MM.1S (cell line): ENCODE results near the gene MEA1.

Experiments used
- DNase-seq: peaks from one replicate; pipeline ENCODE4 v3.0.0-alpha.2; 2015
- H2AFZ ChIP-seq: fragments of 300-600 bp; sonication (generic); 2 replicates; pipeline ENCODE4 v1.6.0; 2016; ENCODE audit warnings: antibody characterized with exemption, low read length
- H3F3A ChIP-seq: fragments of 300-600 bp; sonication (generic); 2 replicates; pipeline ENCODE4 v1.6.1; 2016; ENCODE audit warnings: mild to moderate bottlenecking, antibody characterized with exemption, low read length, moderate library complexity, mixed read lengths; ENCODE audit not compliant: insufficient read depth
- H3K27ac ChIP-seq: fragments of 300-600 bp; sonication (generic); 2 replicates; pipeline ENCODE4 v1.5.1; 2016; ENCODE audit warnings: mild to moderate bottlenecking, low read length
- H3K27me3 ChIP-seq: fragments of 300-600 bp; sonication (generic); replicated peaks from 2 replicates; pipeline ENCODE4 v1.6.0; 2016; ENCODE audit warnings: low read length; ENCODE audit not compliant: insufficient read depth
- H3K36me3 ChIP-seq: fragments of 300-600 bp; sonication (generic); replicated peaks from 2 replicates; pipeline ENCODE4 v1.6.1; 2016; ENCODE audit warnings: mild to moderate bottlenecking, low read length, mixed read lengths; ENCODE audit not compliant: insufficient read depth
- H3K4me1 ChIP-seq: fragments of 300-600 bp; sonication (generic); 2 replicates; pipeline ENCODE4 v1.6.1; 2016; ENCODE audit warnings: low read length, mixed read lengths
- H3K4me2 ChIP-seq: fragments of 300-600 bp; sonication (generic); 2 replicates; pipeline ENCODE4 v1.6.0; 2016; ENCODE audit warnings: low read depth, low read length
- H3K4me3 ChIP-seq: fragments of 300-600 bp; sonication (generic); 2 replicates; pipeline ENCODE4 v1.5.1; 2016; ENCODE audit warnings: low read length, mixed read lengths
- H3K79me2 ChIP-seq: fragments of 300-600 bp; sonication (generic); 2 replicates; pipeline ENCODE4 v1.6.1; 2016; ENCODE audit warnings: mixed run types, low read length, mixed read lengths
- H3K9ac ChIP-seq: fragments of 300-600 bp; sonication (generic); 2 replicates; pipeline ENCODE4 v1.6.1; 2016; ENCODE audit warnings: low read length, mixed read lengths
- H3K9me2 ChIP-seq: fragments of 300-600 bp; sonication (generic); replicated peaks from 2 replicates; pipeline ENCODE4 v1.6.1; 2016; ENCODE audit warnings: mild to moderate bottlenecking, low read length, mixed read lengths; ENCODE audit not compliant: insufficient read depth
- H3K9me3 ChIP-seq: fragments of 300-600 bp; sonication (generic); replicated peaks from 2 replicates; pipeline ENCODE4 v1.6.1; 2016; ENCODE audit warnings: mild to moderate bottlenecking, low read length, mixed read lengths; ENCODE audit not compliant: insufficient read depth
- H4K20me1 ChIP-seq: fragments of 300-600 bp; sonication (generic); 2 replicates; pipeline ENCODE4 v1.6.1; 2016; ENCODE audit warnings: mild to moderate bottlenecking, low read length, moderate library complexity, mixed read lengths; ENCODE audit not compliant: insufficient read depth
- CTCF ChIP-seq: fragments of 300-600 bp; sonication (generic); IDR thresholded peaks from 2 replicates; pipeline ENCODE4 v1.5.1; 2016; ENCODE audit warnings: antibody characterized with exemption, low read length, mixed read lengths
- EZH2 ChIP-seq: fragments of 300-600 bp; sonication (generic); optimal IDR thresholded peaks from 2 replicates; pipeline ENCODE3; 2017; ENCODE audit warnings: low read depth, mild to moderate bottlenecking, antibody characterized with exemption, low read length, mixed read lengths
- EZH2phosphoT487 ChIP-seq: fragments of 300-600 bp; sonication (generic); IDR thresholded peaks from 2 replicates; pipeline ENCODE4 v1.6.1; 2018; ENCODE audit warnings: antibody characterized with exemption, low read length

The MEA1 gene

GRCh38 chr6:43011207-43011606 lies 2.5 kb downstream of the MEA1 start:
- no peaks in the 10 kb centered on the region for H3K36me3 ChIP-seq
- H3F3A ChIP-seq: no peaks in the 10 kb centered on the region
- no peak overlapping the region for H3K9ac ChIP-seq
- H3K9me2 ChIP-seq: no peaks in the 10 kb centered on the region
- no peaks in the 10 kb centered on the region for H4K20me1 ChIP-seq
- H3K27me3 ChIP-seq: no peaks in the 10 kb centered on the region
- H3K4me3 ChIP-seq: no peak overlapping the region
- H3K27ac ChIP-seq: no peak overlapping the region
- no peak for DNase-seq
- TF ChIP-seq CTCF (no peak), EZH2 (no peak), EZH2phosphoT487 (no peak)
- H3K4me2 ChIP-seq: no peak overlapping the region
- no peaks in the 10 kb centered on the region for H3K9me3 ChIP-seq
- peaks cover 9% of the 10 kb centered on the region; the same call in 1 of the 2 replicates for H3K4me1 ChIP-seq
- peaks cover 42% of the 10 kb centered on the region for H3K79me2 ChIP-seq
- H2AFZ ChIP-seq: no peak overlapping the region

- Histone ChIP-seq H3K9me3 (no peaks in the 10 kb centered on the region), H3K4me3 (no peak overlapping the region), H3K27ac (no peak overlapping the region), H3K27me3 (no peaks in the 10 kb centered on the region), H3K36me3 (no peaks in the 10 kb centered on the region), H3F3A (no peaks in the 10 kb centered on the region), H3K9ac (no peak overlapping the region), H2AFZ (no peak overlapping the region), H3K79me2 (peaks cover 21% of the 10 kb centered on the region), H3K9me2 (no peaks in the 10 kb centered on the region), H3K4me2 (no peak overlapping the region), H3K4me1 (peaks cover 9% of the 10 kb centered on the region; the same call in 1 of the 2 replicates), H4K20me1 (no peaks in the 10 kb centered on the region)
- DNase-seq: no peak
- TF ChIP-seq EZH2phosphoT487 (no peak), CTCF (peak; percentile 39)
These were observed 4.6 kb downstream of the MEA1 start for GRCh38 chr6:43009124-43009523.

GRCh38 chr6:43007126-43007525 lies 6.6 kb downstream of the MEA1 start:
- H3K4me3 ChIP-seq: no peak overlapping the region
- no peak for DNase-seq
- H3K4me1 ChIP-seq: 0 out of 2 replicates have a peak, but pooled peaks cover 2% of the 10 kb centered on the region
- no peaks in the 10 kb centered on the region for H4K20me1 ChIP-seq
- TF ChIP-seq EZH2phosphoT487: no peak
- no peak for TF ChIP-seq EZH2
- TF ChIP-seq CTCF: no peak
- no peaks in the 10 kb centered on the region for H3K36me3 ChIP-seq
- no peak overlapping the region for H2AFZ ChIP-seq
- peaks cover 6% of the 10 kb centered on the region for H3K79me2 ChIP-seq
- no peaks in the 10 kb centered on the region for H3K27me3 ChIP-seq
- H3F3A ChIP-seq: no peaks in the 10 kb centered on the region
- H3K4me2 ChIP-seq: no peak overlapping the region
- H3K9me3 ChIP-seq: no peaks in the 10 kb centered on the region
- H3K9ac ChIP-seq: no peak overlapping the region
- no peaks in the 10 kb centered on the region for H3K9me2 ChIP-seq
- H3K27ac ChIP-seq: no peak overlapping the region
